Measurements from ENCODE around the gene FILIP1. TPM values are rescaled to one million over a fixed set of nuclear protein-coding genes. Genes with fewer than 3 reads are reported as not detected.

Gene FILIP1
- total and polyA plus RNA-seq, 2 of the 8 experiments (the other 6 are each of a cell fraction or from before 2014, with no cell fraction given): 2.4 to 5.7 TPM

GRCh38 chr6:75249837-75250236 is 243.8 kb downstream of the FILIP1 start:
- H2BK120ac ChIP-seq (replicated peaks; ENCODE audit: low read depth, low read length): no peak overlapping the region
- no peak overlapping the region for H3K14ac ChIP-seq (ENCODE audit: insufficient read length)
- no peak overlapping the region for H4K5ac ChIP-seq (ENCODE audit: insufficient read length, low read depth, low read length)
- H3K4ac ChIP-seq (replicated peaks; ENCODE audit: insufficient read length, low read depth, low read length): no peak overlapping the region
- no peak overlapping the region for H2BK5ac ChIP-seq (ENCODE audit: low read depth, low read length)
- H3K4me1 ChIP-seq (replicated peaks in 1 of 4; ENCODE audit: control insufficient read depth in 3 of 4, insufficient read depth in 4 of 4, low read length in 3 of 4): peaks cover 0 to 14% (median 5%) of the 10 kb centered on the region in 4 experiments; a peak in 3 of 7 replicates
- no peak overlapping the region for H2AFZ ChIP-seq (ENCODE audit: low read length)
- no peak overlapping the region for H2BK15ac ChIP-seq (ENCODE audit: low read length)
- ChIA-PET CTCF (ENCODE audit: partially characterized antibody) (interaction anchor here (0.6 to 1.4 kb wide), 6 partner anchors 8 to 49 kb away, joined by 3 to 6 read pairs (median 3); no protein-coding TSS in a partner anchor), POLR2A (ENCODE audit: partially characterized antibody) (interaction anchor here (1.1 to 1.4 kb wide), 4 partner anchors 17 to 352 kb away, joined by 3 to 4 read pairs (median 4); partner anchors contain the start of genes SENP6 and TMEM30A)
- H3K79me1 ChIP-seq (ENCODE audit: low read depth, low read length): no peaks in the 10 kb centered on the region
- H3K79me2 ChIP-seq (ENCODE audit: control insufficient read depth in 1 of 2, insufficient read depth in 2 of 2, low read length in 2 of 2): no peaks in the 10 kb centered on the region
- H2BK12ac ChIP-seq (ENCODE audit: low read depth, low read length): no peak overlapping the region
- no peaks in the 10 kb centered on the region for H4K20me1 ChIP-seq (replicated peaks in 1 of 2; ENCODE audit: control insufficient read depth in 1 of 2, insufficient read depth in 2 of 2, low read length in 2 of 2)
- H3K23ac ChIP-seq (ENCODE audit: insufficient read length): no peak overlapping the region
- no peak overlapping the region for H2AK5ac ChIP-seq (ENCODE audit: low read depth, low read length)
- H4K91ac ChIP-seq (replicated peaks; ENCODE audit: insufficient read length, low read length): no peak overlapping the region
- no peaks in the 10 kb centered on the region; a peak in 1 of 8 replicates for H3K36me3 ChIP-seq (ENCODE audit: control insufficient read depth in 2 of 4, insufficient read depth in 4 of 4, low read length in 3 of 4)
- no peaks in the 10 kb centered on the region for H3K27me3 ChIP-seq (replicated peaks in 1 of 4; ENCODE audit: control insufficient read depth in 3 of 4, extremely low read depth in 1 of 4, insufficient read depth in 3 of 4, low read length in 3 of 4)
- H3K56ac ChIP-seq (replicated peaks; ENCODE audit: insufficient read length, low read depth, low read length): no peak overlapping the region
- FAIRE-seq (no peak), DNase-seq (ENCODE audit: low read depth in 1 of 2, low spot score in 2 of 2) (no peak)
- peak overlapping the region; percentile 41 to 43; a peak in 3 of 4 replicates for H3K4me2 ChIP-seq (ENCODE audit: insufficient read depth in 1 of 2, low read depth in 2 of 2, low read length in 2 of 2)
- no peak overlapping the region for H3K27ac ChIP-seq (ENCODE audit: low read depth, low read length)
- H4K8ac ChIP-seq (ENCODE audit: extremely low read depth, insufficient read depth, low read length): no peak overlapping the region
- H3K9ac ChIP-seq (replicated peaks in 1 of 4; ENCODE audit: extremely low read depth in 1 of 4, low read depth in 3 of 4, low read length in 3 of 4): no peak overlapping the region
- H3K18ac ChIP-seq (ENCODE audit: extremely low read depth, low read length): no peak overlapping the region
- TF ChIP-seq, protein P1, sequence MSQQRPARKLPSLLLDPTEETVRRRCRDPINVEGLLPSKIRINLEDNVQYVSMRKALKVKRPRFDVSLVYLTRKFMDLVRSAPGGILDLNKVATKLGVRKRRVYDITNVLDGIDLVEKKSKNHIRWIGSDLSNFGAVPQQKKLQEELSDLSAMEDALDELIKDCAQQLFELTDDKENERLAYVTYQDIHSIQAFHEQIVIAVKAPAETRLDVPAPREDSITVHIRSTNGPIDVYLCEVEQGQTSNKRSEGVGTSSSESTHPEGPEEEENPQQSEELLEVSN (IDR thresholded peaks at IDR 0.05): no peak
- no peak for TF ChIP-seq ASH2L (IDR thresholded peaks at IDR 0.05; ENCODE audit: low read length)
- no peak for TF ChIP-seq TCF12 (IDR thresholded peaks at IDR 0.05; ENCODE audit: low read depth, low read length)
- TF ChIP-seq POU5F1 (IDR thresholded peaks at IDR 0.05; ENCODE audit: low read depth, low read length): no peak
- peak overlapping the region in 1 of 4 experiments; percentile 33; a peak in 1 of 8 replicates for H3K4me3 ChIP-seq (ENCODE audit: extremely low read depth in 1 of 4, insufficient read depth in 2 of 4, low read depth in 3 of 4, low read length in 4 of 4)
- no peaks in the 10 kb centered on the region for H3K9me3 ChIP-seq (ENCODE audit: insufficient read depth in 2 of 2, low read depth in 1 of 2, low read length in 1 of 2)
- no peaks in the 10 kb centered on the region for H3K23me2 ChIP-seq (ENCODE audit: low read depth, low read length)
- no peak overlapping the region for H2BK20ac ChIP-seq (ENCODE audit: low read length)

All from H1 (cell line).